Spinal cord (tissue), 10 donors: Measurements from ENCODE around the gene APOBEC3B. TPM values are rescaled to one million over a fixed set of nuclear protein-coding genes. Genes with fewer than 3 reads are reported as not detected.
"Not testable (repeated sequence)": the region's sequence is repeated elsewhere in the genome, so short reads cannot be mapped to it uniquely, and the experiment has no call there.

Experiments used
- DNase-seq, 6 donors: peaks; one replicate each; pipeline versions ENCODE4 v3.0.0 to v3.0.0-alpha.2; 2013 to 2015; ENCODE audit warnings: low spot score in 6 of 6, low read depth in 4 of 6
- H3K27ac ChIP-seq: one replicate; pipeline ENCODE4 v1.5.1; 2013; ENCODE audit warnings: low read depth, low read length, control low read depth
- H3K27me3 ChIP-seq: one replicate; pipeline ENCODE4 v1.6.1; 2013; ENCODE audit warnings: low read length; ENCODE audit not compliant: control insufficient read depth, insufficient read depth
- H3K36me3 ChIP-seq: one replicate; pipeline ENCODE4 v1.6.1; 2013; ENCODE audit warnings: low read length; ENCODE audit not compliant: control insufficient read depth, insufficient read depth
- H3K4me1 ChIP-seq: one replicate; pipeline ENCODE4 v1.6.1; 2013; ENCODE audit warnings: low read length; ENCODE audit not compliant: control insufficient read depth, insufficient read depth
- H3K4me3 ChIP-seq: one replicate; pipeline ENCODE4 v1.5.1; 2013; ENCODE audit warnings: low read depth, low read length, control low read depth
- H3K9me3 ChIP-seq: one replicate; pipeline ENCODE4 v1.6.1; 2013; ENCODE audit warnings: low read length; ENCODE audit not compliant: control insufficient read depth, insufficient read depth
- WGBS: methylation state at CpG from one replicate; pipeline ENCODE4 v1.1.5; 2013; ENCODE audit warnings: missing lambda C conversion rate; ENCODE audit not compliant: insufficient coverage; 5-methylcytosine and 5-hydroxymethylcytosine counted together
- polyA plus RNA-seq, 2 donors: library from polyadenylated mRNA; unstranded; fragments of 120-200 nt; gene quantifications; one replicate each; pipeline ENCODE4 v1.2.1, GENCODE V29; 2013; ENCODE audit not compliant: insufficient read length in 2 of 2
- total RNA-seq, 2 donors: library from RNA; depleted of rRNA in 1 of 2; stranded (reverse); fragments of 120-200 nt in 1 of 2; fragments of >200 nt in 1 of 2; gene quantifications; one replicate each; pipeline versions ENCODE4 v1.2.3 to v1.2.4, GENCODE V29; 2013 to 2014
- donor health status: healthy.

The APOBEC3B gene
- total and polyA plus RNA-seq, 4 donors = 1.1 to 2.6 (median 2.2) TPM

GRCh38 chr22:39012533-39013511 lies 30.7 kb downstream of the APOBEC3B start:
- Histone ChIP-seq H3K36me3 (no peaks in the 10 kb centered on the region), H3K27me3 (no peaks in the 10 kb centered on the region), H3K9me3 (no peaks in the 10 kb centered on the region), H3K4me3 (no peak overlapping the region), H3K4me1 (peaks cover 19% of the 10 kb centered on the region), H3K27ac (no peak overlapping the region)
- DNase-seq = no peak
- WGBS = 76% methylated on average over 18 of the region's 29 CpGs

- WGBS = no CpG with 5 or more reads among the region's 6 CpGs
- H3K4me3 ChIP-seq = peak overlapping the region; percentile 20
- H3K27me3 ChIP-seq, H3K36me3 ChIP-seq, DNase-seq, H3K9me3 ChIP-seq: not testable (repeated sequence)
- peak overlapping the region; percentile 62 for H3K27ac ChIP-seq
- H3K4me1 ChIP-seq = peaks cover 19% of the 10 kb centered on the region
Observed at GRCh38 chr22:39013561-39013941, 31.4 kb downstream of the APOBEC3B start.

- DNase-seq = peak in 3 of 6 donors; percentile 2 to 58 (median 30)
- Histone ChIP-seq H3K27ac (peak within 1 kb of the TSS; percentile 62), H3K9me3 (no peaks in the 10 kb centered on the region), H3K36me3 (no peaks in the 10 kb centered on the region), H3K4me1 (peaks cover 19% of the 10 kb centered on the region), H3K4me3 (peak within 1 kb of the TSS; percentile 20), H3K27me3 (no peaks in the 10 kb centered on the region)
- 11% methylated on average over 18 of the region's 18 CpGs for WGBS
Observed at GRCh38 chr22:39013942-39014722, 32.0 kb downstream of the APOBEC3B start, which contains the start of gene APOBEC3C. Gene APOBEC3C (plus strand): TSS chr22:39014257. CDS start chr22:39014363, 106 bp downstream.

GRCh38 chr22:39014723-39015121 lies 32.6 kb downstream of the APOBEC3B start:
- Histone ChIP-seq H3K4me3 (peak overlapping the region; percentile 20), H3K27ac (peak overlapping the region; percentile 16), H3K4me1 (peaks cover 19% of the 10 kb centered on the region)
- WGBS = 70% methylated on average over 4 of the region's 6 CpGs
- not testable (repeated sequence) for H3K27me3 ChIP-seq, DNase-seq, H3K9me3 ChIP-seq, H3K36me3 ChIP-seq

- H3K4me3 ChIP-seq = no peak overlapping the region
- H3K9me3 ChIP-seq = no peaks in the 10 kb centered on the region
- 93% methylated on average over 12 of the region's 13 CpGs for WGBS
- DNase-seq = no peak
- no peak overlapping the region for H3K27ac ChIP-seq
- H3K36me3 ChIP-seq = no peaks in the 10 kb centered on the region
- no peaks in the 10 kb centered on the region for H3K27me3 ChIP-seq
- peaks cover 29% of the 10 kb centered on the region for H3K4me1 ChIP-seq
Observed at GRCh38 chr22:39016592-39016991, 34.4 kb downstream of the APOBEC3B start.

GRCh38 chr22:39017596-39018365 lies 35.6 kb downstream of the APOBEC3B start:
- H3K27ac ChIP-seq = no peak overlapping the region
- DNase-seq = no peak
- H3K27me3 ChIP-seq = no peaks in the 10 kb centered on the region
- H3K4me3 ChIP-seq = no peak overlapping the region
- 67% methylated on average over 12 of the region's 18 CpGs for WGBS
- H3K36me3 ChIP-seq = no peaks in the 10 kb centered on the region
- H3K4me1 ChIP-seq = peaks cover 28% of the 10 kb centered on the region
- no peaks in the 10 kb centered on the region for H3K9me3 ChIP-seq

- WGBS = 40% methylated on average over 10 of the region's 15 CpGs
Observed at GRCh38 chr22:39020021-39020651, 38.0 kb downstream of the APOBEC3B start.

GRCh38 chr22:39021552-39022250 lies 39.6 kb downstream of the APOBEC3B start:
- Histone ChIP-seq H3K4me1 (peaks cover 12% of the 10 kb centered on the region), H3K27me3 (no peaks in the 10 kb centered on the region), H3K36me3 (no peaks in the 10 kb centered on the region), H3K4me3 (no peak overlapping the region), H3K9me3 (no peaks in the 10 kb centered on the region), H3K27ac (no peak overlapping the region)
- DNase-seq = no peak
- 75% methylated on average over 6 of the region's 9 CpGs for WGBS

More at GRCh38 chr22:39020021-39020651, 38.0 kb downstream of the APOBEC3B start:
- H3K27ac ChIP-seq, H3K9me3 ChIP-seq, H3K27me3 ChIP-seq, H3K36me3 ChIP-seq: not testable (repeated sequence)
- Histone ChIP-seq H3K4me1 (peaks cover 17% of the 10 kb centered on the region), H3K4me3 (peak overlapping the region; percentile 12)
- peak in 2 of 6 donors; percentile 25 to 28 for DNase-seq
